Measurements from ENCODE around the gene CCDC158. TPM values are rescaled to one million over a fixed set of nuclear protein-coding genes. Genes with fewer than 3 reads are reported as not detected.

CCDC158 gene
- total and polyA plus RNA-seq, 2 donors (not counting 1 experiment from before 2014, with no cell fraction given), result not detected

GRCh38 chr4:76420188-76420761 lies 666 bp downstream of the CCDC158 start:
- H3K4me3 Mint-ChIP-seq, result peak overlapping the region; percentile 76
- H3K36me3 ChIP-seq (replicated peaks in 1 of 2; ENCODE audit: control extremely low read depth in 1 of 2, control insufficient read depth in 1 of 2, extremely low read depth in 1 of 2, insufficient read depth in 2 of 2, low read length in 1 of 2), result no peaks in the 10 kb centered on the region
- H3K9me3 ChIP-seq (ENCODE audit: control extremely low read depth in 1 of 3, control insufficient read depth in 2 of 3, insufficient read depth in 1 of 3, low read length in 2 of 3), result peaks cover 0 to 10% (median 0%) of the 10 kb centered on the region in 3 donors
- H3K27ac ChIP-seq (ENCODE audit: low read length in 2 of 2), result no peak overlapping the region
- intact Hi-C loops (cut with micrococcal nuclease), result no loop called here
- POLR2A ChIA-PET, result no interaction called here
- peaks cover 10% of the 10 kb centered on the region for H3K4me1 Mint-ChIP-seq
- no peak overlapping the region for H3K27ac Mint-ChIP-seq
- no peak overlapping the region for H3K9ac ChIP-seq (ENCODE audit: low read length)
- no peak overlapping the region for H2AFZ ChIP-seq (ENCODE audit: insufficient read depth, low read depth, low read length, poor library complexity, severe bottlenecking)
- CTCF ChIA-PET, result interaction anchor here (0.9 to 5.5 kb wide), 2 partner anchors 11 to 84 kb away, joined by 3 to 36 read pairs; no protein-coding TSS in a partner anchor
- DNase-seq (no peak), ATAC-seq (ENCODE audit: low read depth) (no peak)
- TF ChIP-seq CTCF (IDR thresholded peaks at IDR 0.05), result no peak
- TF ChIP-seq EZH2 (IDR thresholded peaks at IDR 0.05; ENCODE audit: borderline replicate concordance, insufficient read depth, low read depth, low read length, poor library complexity, severe bottlenecking), result no peak
- no peaks in the 10 kb centered on the region for H4K20me1 ChIP-seq (ENCODE audit: control insufficient read depth, insufficient read depth, low read length, poor library complexity, severe bottlenecking)
- H3K27me3 ChIP-seq (replicated peaks in 1 of 4; ENCODE audit: control extremely low read depth in 1 of 4, control insufficient read depth in 3 of 4, insufficient read depth in 4 of 4, low read length in 3 of 4), result peaks cover 0 to 19% (median 7%) of the 10 kb centered on the region in 4 experiments
- no peaks in the 10 kb centered on the region for H3K79me2 ChIP-seq (ENCODE audit: control insufficient read depth, insufficient read depth, low read length)
- H3K9me3 Mint-ChIP-seq (ENCODE audit: insufficient read depth), result no peaks in the 10 kb centered on the region
- H3K4me3 ChIP-seq (ENCODE audit: control extremely low read depth in 1 of 5, extremely low read depth in 1 of 5, insufficient read depth in 1 of 5, low read depth in 2 of 5, low read length in 4 of 5), result peak overlapping the region in 1 of 5 experiments; percentile 45
- peak overlapping the region; percentile 75 for H3K4me2 ChIP-seq (replicated peaks; ENCODE audit: low read depth, low read length, poor library complexity, severe bottlenecking)
- H3K27me3 Mint-ChIP-seq, result peaks cover 41% of the 10 kb centered on the region
- peaks cover 10 to 12% of the 10 kb centered on the region in 2 donors for H3K4me1 ChIP-seq (ENCODE audit: control insufficient read depth in 2 of 2, insufficient read depth in 2 of 2, low read length in 2 of 2)
- WGBS (ENCODE audit: insufficient coverage), result 80% methylated on average over 18 of the region's 18 CpGs

GRCh38 chr4:76410636-76411035 lies 10.3 kb downstream of the CCDC158 start:
- WGBS (ENCODE audit: insufficient coverage), result 89% methylated on average over 1 of the region's 3 CpGs
- no peak overlapping the region for H2AFZ ChIP-seq (ENCODE audit: insufficient read depth, low read depth, low read length, poor library complexity, severe bottlenecking)
- Mint-ChIP-seq H3K27ac (no peak overlapping the region), H3K4me3 (no peak overlapping the region), H3K27me3 (peaks cover 6% of the 10 kb centered on the region), H3K4me1 (peaks cover 4% of the 10 kb centered on the region), H3K9me3 (ENCODE audit: insufficient read depth) (no peaks in the 10 kb centered on the region)
- no peaks in the 10 kb centered on the region for H4K20me1 ChIP-seq (ENCODE audit: control insufficient read depth, insufficient read depth, low read length, poor library complexity, severe bottlenecking)
- no peak overlapping the region for H3K4me3 ChIP-seq (ENCODE audit: control extremely low read depth in 1 of 5, extremely low read depth in 1 of 5, insufficient read depth in 1 of 5, low read depth in 2 of 5, low read length in 4 of 5)
- no peak overlapping the region for H3K9ac ChIP-seq (ENCODE audit: low read length)
- DNase-seq (no peak), ATAC-seq (ENCODE audit: low read depth) (no peak)
- POLR2A ChIA-PET, result no interaction called here
- H3K4me2 ChIP-seq (replicated peaks; ENCODE audit: low read depth, low read length, poor library complexity, severe bottlenecking), result no peak overlapping the region
- CTCF ChIA-PET, result no interaction called here
- intact Hi-C loops (cut with micrococcal nuclease), result no loop called here
- TF ChIP-seq EZH2 (IDR thresholded peaks at IDR 0.05; ENCODE audit: borderline replicate concordance, insufficient read depth, low read depth, low read length, poor library complexity, severe bottlenecking) (no peak), CTCF (IDR thresholded peaks at IDR 0.05) (no peak)
- H3K79me2 ChIP-seq (ENCODE audit: control insufficient read depth, insufficient read depth, low read length), result no peaks in the 10 kb centered on the region
- no peak overlapping the region for H3K27ac ChIP-seq (ENCODE audit: low read length in 2 of 2)
- H3K36me3 ChIP-seq (replicated peaks in 1 of 2; ENCODE audit: control extremely low read depth in 1 of 2, control insufficient read depth in 1 of 2, extremely low read depth in 1 of 2, insufficient read depth in 2 of 2, low read length in 1 of 2), result no peaks in the 10 kb centered on the region
- H3K4me1 ChIP-seq (ENCODE audit: control insufficient read depth in 2 of 2, insufficient read depth in 2 of 2, low read length in 2 of 2), result no peaks in the 10 kb centered on the region
- H3K27me3 ChIP-seq (replicated peaks in 1 of 4; ENCODE audit: control extremely low read depth in 1 of 4, control insufficient read depth in 3 of 4, insufficient read depth in 4 of 4, low read length in 3 of 4), result no peaks in the 10 kb centered on the region
- no peaks in the 10 kb centered on the region for H3K9me3 ChIP-seq (ENCODE audit: control extremely low read depth in 1 of 3, control insufficient read depth in 2 of 3, insufficient read depth in 1 of 3, low read length in 2 of 3)

Data from B cell (primary cell).